GM10248 (cell line): ENCODE data around the gene ZNFX1.

Experiments
- CTCF ChIA-PET: fragments of 300-600 bp; sonication (Branson Sonifier 250); formaldehyde crosslinking; extraction: SDS; loops from one replicate; lab custom pipeline; 2021; ENCODE audit warnings: antibody characterized with exemption; lab: Yijun Ruan, JAX
- POLR2A ChIA-PET: fragments of 350-650 bp; sonication (Branson Sonifier 250); formaldehyde crosslinking; extraction: SDS; loops from one replicate; lab custom pipeline; 2020; ENCODE audit warnings: antibody characterized with exemption; lab: Yijun Ruan, JAX
- DNase-seq: peaks from one replicate; pipeline ENCODE4 v3.0.0; 2012; ENCODE audit errors: extremely low spot score
- TF ChIP-seq, protein P1 (sequence below): IDR thresholded peaks from 2 replicates; pipeline ENCODE4 v1.5.1; 2012; ENCODE audit warnings: mild to moderate bottlenecking, low read depth; ENCODE audit errors: extremely low read depth, missing control alignments, control extremely low read depth

Gene ZNFX1

DNA sequence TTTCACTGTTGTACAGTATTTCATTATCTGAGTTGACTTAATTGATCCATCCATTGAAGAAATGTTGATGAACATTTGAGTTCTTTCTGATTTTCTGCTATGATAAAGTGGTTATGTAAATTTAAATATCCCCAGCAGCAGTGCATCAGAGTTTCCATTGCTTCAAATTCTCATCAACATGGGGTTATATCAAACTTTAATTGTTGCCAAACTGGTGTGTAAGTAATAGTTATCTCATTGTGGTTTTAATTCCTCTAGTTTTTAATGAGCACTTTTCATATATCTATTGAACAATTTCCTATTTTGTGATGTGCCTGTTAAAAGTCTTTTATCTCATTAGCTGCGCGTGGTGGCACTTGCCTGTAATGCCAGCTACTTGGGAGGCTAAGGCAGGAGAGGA is 18.1 kb downstream of the ZNFX1 start:
- TF ChIP-seq, protein P1, sequence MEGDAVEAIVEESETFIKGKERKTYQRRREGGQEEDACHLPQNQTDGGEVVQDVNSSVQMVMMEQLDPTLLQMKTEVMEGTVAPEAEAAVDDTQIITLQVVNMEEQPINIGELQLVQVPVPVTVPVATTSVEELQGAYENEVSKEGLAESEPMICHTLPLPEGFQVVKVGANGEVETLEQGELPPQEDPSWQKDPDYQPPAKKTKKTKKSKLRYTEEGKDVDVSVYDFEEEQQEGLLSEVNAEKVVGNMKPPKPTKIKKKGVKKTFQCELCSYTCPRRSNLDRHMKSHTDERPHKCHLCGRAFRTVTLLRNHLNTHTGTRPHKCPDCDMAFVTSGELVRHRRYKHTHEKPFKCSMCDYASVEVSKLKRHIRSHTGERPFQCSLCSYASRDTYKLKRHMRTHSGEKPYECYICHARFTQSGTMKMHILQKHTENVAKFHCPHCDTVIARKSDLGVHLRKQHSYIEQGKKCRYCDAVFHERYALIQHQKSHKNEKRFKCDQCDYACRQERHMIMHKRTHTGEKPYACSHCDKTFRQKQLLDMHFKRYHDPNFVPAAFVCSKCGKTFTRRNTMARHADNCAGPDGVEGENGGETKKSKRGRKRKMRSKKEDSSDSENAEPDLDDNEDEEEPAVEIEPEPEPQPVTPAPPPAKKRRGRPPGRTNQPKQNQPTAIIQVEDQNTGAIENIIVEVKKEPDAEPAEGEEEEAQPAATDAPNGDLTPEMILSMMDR = no peak
- ChIA-PET CTCF (interaction anchor here (2.5 kb wide), 1 partner anchor 13 kb away, joined by 10 read pairs; no protein-coding TSS in a partner anchor), POLR2A (no interaction called here)
- no peak for DNase-seq

DNA sequence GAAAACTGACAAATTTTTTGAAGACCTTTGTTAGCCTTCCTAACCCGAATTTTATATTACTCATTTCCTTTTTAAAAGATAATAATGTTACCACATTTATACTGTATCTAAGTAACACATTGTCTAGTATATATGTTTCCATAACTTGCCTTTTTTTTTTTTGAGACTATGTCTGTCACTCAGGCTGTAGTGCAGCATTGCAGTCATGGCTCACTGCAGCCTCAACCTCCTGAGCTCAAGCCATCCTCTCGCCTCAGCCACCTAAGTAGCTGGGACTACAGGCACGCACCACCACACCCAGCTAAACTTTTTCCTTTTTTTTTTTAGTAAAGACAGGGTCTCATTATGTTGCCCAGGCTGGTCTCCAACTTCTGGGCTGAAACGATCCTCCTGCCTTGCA is 18.6 kb downstream of the ZNFX1 start:
- TF ChIP-seq, protein P1 = no peak
- no peak for DNase-seq
- CTCF ChIA-PET = interaction anchor here (2.5 kb wide), 1 partner anchor 13 kb away, joined by 10 read pairs; no protein-coding TSS in a partner anchor
- POLR2A ChIA-PET = no interaction called here

DNA sequence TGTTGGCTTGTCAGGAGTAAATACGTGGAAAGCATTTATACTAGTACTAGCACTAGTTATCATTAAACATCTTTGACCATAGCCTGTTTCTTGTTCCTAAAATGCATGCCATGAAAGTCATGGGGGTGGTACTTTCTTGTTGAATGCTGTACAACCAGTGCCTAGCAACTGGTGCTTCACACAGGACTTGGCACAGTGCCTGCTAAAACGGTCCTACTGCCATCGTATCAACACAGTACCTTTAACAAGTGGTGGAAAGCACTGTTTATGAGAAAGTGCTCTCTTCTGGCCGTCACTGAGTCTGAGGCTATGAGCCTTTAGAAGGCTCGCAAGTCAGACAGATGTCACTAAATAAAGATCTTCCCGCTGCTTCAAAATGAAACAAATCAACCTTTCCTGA is 21.6 kb downstream of the ZNFX1 start:
- no peak for DNase-seq
- ChIA-PET CTCF (interaction anchor here (1.2 to 4.9 kb wide), 2 partner anchors 9 to 12 kb away, joined by 6 to 28 read pairs; no protein-coding TSS in a partner anchor), POLR2A (no interaction called here)
- TF ChIP-seq, protein P1 = no peak

DNA sequence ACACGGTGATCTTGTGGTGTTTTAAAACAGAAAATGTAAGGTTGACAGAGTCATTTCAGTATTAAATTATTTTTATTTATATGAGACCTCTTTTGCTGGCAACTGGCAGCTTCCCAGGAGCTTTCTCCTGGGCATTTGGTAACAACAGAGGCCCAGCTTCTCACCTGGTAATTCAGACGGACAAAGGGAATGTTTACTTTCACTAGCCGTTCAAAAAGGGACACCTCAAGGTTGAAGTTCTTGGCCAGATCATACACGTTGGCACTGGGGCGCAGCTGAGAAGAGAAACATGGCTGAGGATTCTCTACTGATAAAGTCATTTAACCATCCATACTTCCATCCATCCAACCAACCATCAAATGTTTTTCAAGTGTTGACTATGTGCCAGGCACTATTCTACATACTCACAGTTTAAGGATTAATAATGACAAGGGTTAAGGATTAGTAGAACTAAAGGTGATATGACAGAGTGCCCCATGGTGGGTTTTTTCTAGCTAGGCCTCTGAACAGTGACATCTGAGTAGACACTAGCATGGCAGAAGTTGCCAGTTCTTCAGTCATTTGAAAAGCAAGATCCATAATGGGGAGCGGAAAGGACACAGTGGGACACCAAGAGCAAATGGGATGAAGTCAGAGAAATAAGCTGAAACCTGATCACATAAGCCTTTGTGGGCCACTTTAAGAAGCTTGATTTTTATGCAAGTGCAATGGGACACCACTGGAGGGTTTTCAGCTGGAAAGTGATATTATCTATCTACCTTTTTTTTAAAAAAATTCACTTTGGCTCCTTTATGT is 25.1 kb downstream of the ZNFX1 start:
- ChIA-PET POLR2A (interaction anchor here (0.8 to 1.6 kb wide), 4 partner anchors 8 to 15 kb away, joined by 3 to 7 read pairs (median 4); no protein-coding TSS in a partner anchor), CTCF (interaction anchor here (1.3 to 4.9 kb wide), 5 partner anchors 9 to 72 kb away, joined by 3 to 28 read pairs (median 4); no protein-coding TSS in a partner anchor)
- TF ChIP-seq, protein P1 = no peak
- no peak for DNase-seq

DNA sequence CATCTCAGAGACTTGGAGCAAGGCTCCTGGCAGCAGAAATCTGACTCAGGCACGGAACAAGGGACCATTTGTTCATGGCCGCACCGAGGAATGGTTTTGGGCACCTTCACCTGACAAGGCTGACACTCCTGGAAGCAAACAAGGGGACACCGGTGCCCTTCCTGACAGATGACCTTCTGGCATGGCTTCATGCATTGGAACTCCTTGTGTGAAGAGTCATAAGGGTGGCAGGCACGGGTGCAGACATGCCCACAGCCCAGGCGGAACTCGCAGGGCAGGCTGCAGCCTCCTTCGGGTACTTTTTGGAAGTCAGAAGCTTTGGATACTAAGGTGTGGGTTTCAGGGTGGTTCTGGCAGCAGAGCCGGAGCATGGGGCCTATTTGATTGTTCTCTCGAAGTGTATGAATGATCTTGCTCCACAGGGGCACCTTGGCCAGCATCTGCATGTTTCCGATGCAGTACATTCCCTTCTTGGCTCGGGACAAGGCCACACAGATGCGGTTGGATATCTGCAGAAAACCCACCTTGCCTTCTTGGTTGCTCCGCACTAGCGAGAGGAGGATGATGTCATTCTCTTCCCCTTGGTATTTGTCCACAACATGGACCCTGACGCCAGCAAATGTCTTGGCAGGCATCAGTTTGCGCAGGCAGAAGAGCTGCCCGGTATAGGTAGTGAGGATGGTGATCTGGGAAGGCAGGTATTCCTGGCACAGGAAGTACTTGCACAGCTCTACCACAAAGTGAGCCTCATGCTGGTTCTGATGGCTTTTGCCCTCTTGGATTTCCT is 28.8 kb downstream of the ZNFX1 start:
- TF ChIP-seq, protein P1 = no peak
- ChIA-PET CTCF (interaction anchor here (0.9 to 1.9 kb wide), 5 partner anchors 9 to 171 kb away, joined by 3 to 5 read pairs (median 3); no protein-coding TSS in a partner anchor), POLR2A (interaction anchor here (0.7 to 1.4 kb wide), 2 partner anchors 11 to 29 kb away, joined by 3 read pairs; partner anchors contain the start of gene ZNFX1)
- DNase-seq = no peak

DNA sequence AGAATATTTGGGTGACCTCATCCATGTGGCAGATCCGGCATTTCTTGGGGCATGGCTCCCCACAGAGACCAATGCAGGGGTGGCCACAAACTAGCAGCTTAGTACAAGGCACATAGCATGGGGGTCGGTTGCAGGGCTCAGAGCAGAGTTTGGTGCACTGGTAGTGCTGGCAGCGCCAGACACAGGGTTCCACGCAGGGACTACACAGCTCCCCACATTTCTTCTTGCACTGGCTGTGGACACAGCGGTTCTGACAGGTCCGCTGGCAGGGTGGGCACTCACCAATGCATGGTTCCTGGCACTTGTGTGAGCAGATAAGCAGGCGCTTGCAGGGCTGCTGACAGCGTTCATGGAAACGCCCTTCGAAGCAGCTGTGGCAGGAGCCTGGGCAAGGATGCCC is 29.6 kb downstream of the ZNFX1 start:
- ChIA-PET POLR2A (no interaction called here), CTCF (interaction anchor here (1.3 to 2.7 kb wide), 5 partner anchors 7 to 236 kb away, joined by 3 to 29 read pairs (median 5); no protein-coding TSS in a partner anchor)
- no peak for DNase-seq
- TF ChIP-seq, protein P1 = no peak
